Activated T-cell treated with anti-CD3 and anti-CD28 coated beads, Interleukin-2, amount 50 U/mL, for 1 hour (primary cell): ENCODE results near the gene LIN7C.
"Not testable (repeated sequence)": the region's sequence is repeated elsewhere in the genome, so short reads cannot be mapped to it uniquely, and the experiment has no call there.

Experiments
- DNase-seq: peaks from one replicate; pipeline ENCODE4 v3.0.0-alpha.2; 2020

The LIN7C gene

GRCh38 chr11:27468995-27469695 lies 37.4 kb downstream of the LIN7C start:
- DNase-seq = no peak

- no peak for DNase-seq
Measured at GRCh38 chr11:27468209-27468994, 38.2 kb downstream of the LIN7C start.

DNA sequence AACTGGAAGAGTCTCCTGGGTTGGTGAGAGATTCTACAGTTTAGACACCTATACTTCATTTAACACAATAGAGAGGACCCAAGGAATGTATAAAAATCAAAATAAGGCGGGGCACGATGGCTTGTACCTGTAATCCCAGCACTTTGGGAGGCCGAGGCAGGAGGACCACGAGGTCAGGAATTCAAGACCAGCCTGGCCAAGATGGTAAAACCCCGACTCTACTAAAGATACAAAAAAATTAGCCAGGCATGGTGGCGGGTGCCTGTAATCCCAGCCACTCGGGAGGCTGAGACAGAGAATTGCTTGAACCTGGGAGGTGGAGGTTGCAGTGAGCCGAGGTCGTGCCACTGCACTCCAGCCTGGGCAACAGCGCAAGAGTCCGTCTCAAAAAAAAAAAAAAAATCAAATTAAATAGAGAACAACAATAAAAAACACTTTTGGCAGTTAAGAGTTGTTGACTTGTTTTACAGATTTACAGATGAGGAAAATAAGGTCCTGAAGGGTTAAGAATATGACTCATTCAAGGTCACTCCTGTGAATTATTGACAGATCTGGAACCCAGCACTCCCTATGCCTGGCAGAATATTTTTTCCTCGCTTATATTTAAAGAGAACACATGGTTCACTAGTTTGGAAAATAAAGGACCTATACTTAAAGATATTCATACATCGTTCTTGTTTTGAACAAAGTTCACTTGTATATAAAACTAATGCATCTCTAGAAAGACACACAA lies 39.2 kb downstream of the LIN7C start:
- no peak for DNase-seq

GRCh38 chr11:27466363-27466762 lies 40.2 kb downstream of the LIN7C start:
- no peak for DNase-seq

DNA sequence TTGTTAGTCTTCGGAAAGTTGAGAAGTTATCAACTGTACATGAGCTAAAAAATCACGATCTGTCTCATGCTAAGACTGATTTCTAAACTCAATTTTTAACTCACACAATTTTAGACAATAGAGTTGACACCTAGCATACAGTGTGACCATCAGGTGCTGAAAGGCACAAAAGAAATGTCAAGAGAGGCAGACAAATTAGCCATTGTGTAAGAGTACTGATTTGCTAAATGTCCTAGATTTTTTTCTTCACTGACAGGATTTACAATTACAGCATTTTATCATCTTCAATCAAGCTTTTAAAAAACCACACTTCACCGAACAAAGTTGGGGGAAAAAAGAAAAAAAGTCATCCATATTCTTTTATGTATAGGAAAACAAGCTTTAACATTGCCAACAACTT lies 40.9 kb downstream of the LIN7C start:
- DNase-seq = no peak

DNA sequence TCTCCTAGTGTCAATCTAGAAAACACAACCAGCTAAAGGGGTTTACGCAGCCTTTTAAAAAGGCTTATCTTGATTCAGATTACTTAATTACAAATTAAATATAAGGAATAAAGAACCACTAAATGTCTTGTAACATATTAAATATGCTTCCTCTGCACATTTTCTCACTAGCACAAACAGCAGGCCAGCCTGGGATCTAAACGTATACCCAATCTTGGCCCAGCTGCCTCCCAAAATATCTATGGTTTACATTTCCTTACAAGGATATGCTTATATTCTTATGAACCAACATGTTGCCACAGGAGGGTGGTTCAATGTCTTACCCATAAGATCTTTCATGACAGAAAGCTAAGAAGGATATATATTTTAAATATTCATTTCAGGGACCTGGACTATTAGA lies 41.7 kb downstream of the LIN7C start:
- DNase-seq = no peak

GRCh38 chr11:27464289-27464696 lies 42.3 kb downstream of the LIN7C start:
- DNase-seq = no peak

GRCh38 chr11:27462543-27462942 lies 44.0 kb downstream of the LIN7C start:
- no peak for DNase-seq

DNA sequence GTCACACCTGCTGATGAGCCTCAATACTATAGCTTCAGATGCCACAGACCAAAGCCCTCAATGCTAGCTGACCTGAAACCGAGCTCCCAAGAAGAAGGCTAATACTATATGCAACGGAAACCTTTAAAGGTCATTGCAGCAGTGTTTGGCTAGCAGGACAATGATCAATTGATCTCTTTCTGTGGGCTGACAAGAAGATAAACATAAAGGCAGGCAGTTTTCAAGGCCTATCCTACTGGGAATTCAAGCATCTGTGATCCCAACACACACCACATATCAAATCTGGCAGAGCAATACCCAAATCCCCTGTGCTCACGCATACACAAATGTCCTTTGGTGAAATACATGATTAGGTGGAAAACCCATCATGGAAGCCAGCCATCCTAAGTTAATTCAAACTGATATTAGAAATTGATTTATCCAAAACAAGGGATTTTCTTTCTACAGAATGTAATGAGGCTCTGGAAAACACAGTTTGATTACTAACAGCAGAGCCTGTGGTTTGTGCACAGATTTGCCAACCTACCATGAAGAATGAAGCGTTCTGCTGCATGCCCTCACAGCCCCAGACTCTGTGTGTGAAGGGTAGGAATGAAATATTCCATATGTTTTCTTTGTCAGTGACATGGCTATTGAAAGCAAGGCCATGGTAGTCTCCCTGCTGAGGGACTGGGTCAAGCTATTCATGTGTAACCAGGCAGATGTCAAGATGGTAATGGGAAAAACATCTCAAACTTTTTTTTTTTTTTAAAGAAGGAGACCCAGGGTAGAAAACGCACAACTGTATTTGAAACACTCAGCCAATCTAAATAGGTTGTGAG lies 46.2 kb downstream of the LIN7C start:
- DNase-seq = no peak

- no peak for DNase-seq
Measured at GRCh38 chr11:27459191-27459590, 47.4 kb downstream of the LIN7C start.

DNA sequence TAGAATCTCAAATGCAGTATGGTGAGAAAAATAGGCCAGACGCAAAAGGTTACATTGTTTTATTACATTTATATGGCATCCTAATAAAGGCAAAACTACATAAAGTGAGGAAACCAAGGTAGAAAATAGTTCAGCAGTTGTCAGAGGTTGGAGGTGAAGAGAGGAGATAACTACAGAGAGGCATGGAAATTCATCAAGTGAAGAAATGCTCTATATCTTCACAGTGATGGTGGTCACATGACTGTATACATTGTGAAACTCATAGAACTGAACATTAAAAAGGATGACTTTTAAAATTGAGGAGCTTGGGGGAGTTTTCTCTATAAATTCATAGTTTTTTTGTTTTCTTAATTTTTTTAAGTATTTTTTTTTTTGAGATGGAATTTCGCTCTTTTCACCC lies 48.4 kb downstream of the LIN7C start:
- no peak for DNase-seq

- no peak for DNase-seq
Measured at GRCh38 chr11:27456795-27457329, 49.7 kb downstream of the LIN7C start.

- no peak for DNase-seq
Measured at GRCh38 chr11:27456140-27456794, 50.3 kb downstream of the LIN7C start.

- no peak for DNase-seq
Measured at GRCh38 chr11:27455667-27456066, 50.9 kb downstream of the LIN7C start.

DNA sequence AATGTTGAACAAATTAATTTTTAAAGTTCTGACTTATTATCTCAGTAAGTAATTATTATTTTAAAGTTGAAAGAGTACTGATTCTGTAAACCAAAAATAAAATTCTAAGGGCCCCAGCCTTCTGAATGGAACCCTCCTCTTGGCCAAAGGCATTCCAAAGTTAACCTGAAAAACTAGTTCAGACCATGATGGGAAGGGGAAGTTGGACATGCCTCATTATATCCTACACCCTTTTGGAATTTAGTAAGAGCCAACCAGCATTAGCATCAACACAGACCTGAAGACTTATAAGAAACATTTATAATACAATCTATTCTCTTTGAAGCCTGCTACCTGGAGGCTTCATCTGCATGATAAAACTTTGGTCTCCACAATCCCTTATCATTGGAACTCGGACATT lies 52.9 kb downstream of the LIN7C start:
- DNase-seq = no peak

- DNase-seq = no peak
Measured at GRCh38 chr11:27452147-27452546, 54.4 kb downstream of the LIN7C start.

- no peak for DNase-seq
Measured at GRCh38 chr11:27451244-27451965, 55.2 kb downstream of the LIN7C start.

- DNase-seq = not testable (repeated sequence)
Measured at GRCh38 chr11:27448184-27448540, 58.4 kb downstream of the LIN7C start.

DNA sequence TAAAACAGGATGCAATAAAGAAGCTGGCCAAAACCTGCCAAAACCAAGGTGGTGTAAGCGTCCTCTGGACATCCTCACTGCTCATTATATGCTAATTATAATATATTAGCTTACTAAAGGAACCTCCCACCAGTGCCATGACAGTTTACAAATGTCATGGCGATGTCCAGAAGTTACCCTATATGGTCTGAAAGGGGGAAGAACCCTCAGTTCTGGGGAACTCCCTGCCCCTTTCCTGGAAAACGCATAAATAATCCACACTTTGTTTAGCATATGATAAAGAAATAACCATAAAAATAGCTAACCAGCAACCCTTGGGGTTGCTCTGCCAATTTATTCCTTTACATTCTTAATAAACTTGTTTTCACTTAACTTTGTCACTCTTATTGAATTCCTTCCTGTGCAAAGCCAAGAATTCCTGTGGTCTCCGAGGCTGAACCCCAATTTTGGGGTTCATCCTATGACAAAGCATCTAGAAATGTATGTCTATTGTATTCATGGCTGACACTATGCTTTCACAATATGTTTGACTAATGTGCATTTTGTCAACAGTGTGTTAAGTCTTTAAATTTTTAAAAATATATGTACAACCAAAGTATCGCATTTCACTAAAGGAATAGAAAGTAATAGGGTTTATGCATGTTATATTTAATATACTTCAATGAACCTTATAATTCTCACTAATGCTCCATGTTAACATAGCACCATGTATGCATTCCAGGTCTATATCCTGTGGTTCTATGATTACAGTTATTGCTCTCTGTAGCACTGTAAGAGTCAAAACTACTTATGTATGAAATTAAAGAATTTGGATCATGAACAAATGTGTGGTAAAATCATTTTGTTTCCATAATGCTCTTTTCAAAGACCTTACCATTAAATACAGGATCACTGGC lies 59.0 kb downstream of the LIN7C start:
- no peak for DNase-seq

GRCh38 chr11:27445625-27446024 lies 60.9 kb downstream of the LIN7C start:
- DNase-seq = no peak
